ENCODE results near the gene ZDHHC16. TPM values are rescaled to one million over a fixed set of nuclear protein-coding genes. Genes with fewer than 3 reads are reported as not detected.
"Not testable (repeated sequence)": the region's sequence is repeated elsewhere in the genome, so short reads cannot be mapped to it uniquely, and the experiment has no call there.

ZDHHC16 gene
- total and polyA plus RNA-seq, 4 donors, result 18.0 to 27.2 (median 22.9) TPM

- TF ChIP-seq, protein P1, sequence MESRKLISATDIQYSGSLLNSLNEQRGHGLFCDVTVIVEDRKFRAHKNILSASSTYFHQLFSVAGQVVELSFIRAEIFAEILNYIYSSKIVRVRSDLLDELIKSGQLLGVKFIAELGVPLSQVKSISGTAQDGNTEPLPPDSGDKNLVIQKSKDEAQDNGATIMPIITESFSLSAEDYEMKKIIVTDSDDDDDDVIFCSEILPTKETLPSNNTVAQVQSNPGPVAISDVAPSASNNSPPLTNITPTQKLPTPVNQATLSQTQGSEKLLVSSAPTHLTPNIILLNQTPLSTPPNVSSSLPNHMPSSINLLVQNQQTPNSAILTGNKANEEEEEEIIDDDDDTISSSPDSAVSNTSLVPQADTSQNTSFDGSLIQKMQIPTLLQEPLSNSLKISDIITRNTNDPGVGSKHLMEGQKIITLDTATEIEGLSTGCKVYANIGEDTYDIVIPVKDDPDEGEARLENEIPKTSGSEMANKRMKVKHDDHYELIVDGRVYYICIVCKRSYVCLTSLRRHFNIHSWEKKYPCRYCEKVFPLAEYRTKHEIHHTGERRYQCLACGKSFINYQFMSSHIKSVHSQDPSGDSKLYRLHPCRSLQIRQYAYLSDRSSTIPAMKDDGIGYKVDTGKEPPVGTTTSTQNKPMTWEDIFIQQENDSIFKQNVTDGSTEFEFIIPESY (IDR thresholded peaks at IDR 0.05), result no peak
- no peak for TF ChIP-seq NR2F2 (IDR thresholded peaks at IDR 0.05)
- TF ChIP-seq, protein P2, sequence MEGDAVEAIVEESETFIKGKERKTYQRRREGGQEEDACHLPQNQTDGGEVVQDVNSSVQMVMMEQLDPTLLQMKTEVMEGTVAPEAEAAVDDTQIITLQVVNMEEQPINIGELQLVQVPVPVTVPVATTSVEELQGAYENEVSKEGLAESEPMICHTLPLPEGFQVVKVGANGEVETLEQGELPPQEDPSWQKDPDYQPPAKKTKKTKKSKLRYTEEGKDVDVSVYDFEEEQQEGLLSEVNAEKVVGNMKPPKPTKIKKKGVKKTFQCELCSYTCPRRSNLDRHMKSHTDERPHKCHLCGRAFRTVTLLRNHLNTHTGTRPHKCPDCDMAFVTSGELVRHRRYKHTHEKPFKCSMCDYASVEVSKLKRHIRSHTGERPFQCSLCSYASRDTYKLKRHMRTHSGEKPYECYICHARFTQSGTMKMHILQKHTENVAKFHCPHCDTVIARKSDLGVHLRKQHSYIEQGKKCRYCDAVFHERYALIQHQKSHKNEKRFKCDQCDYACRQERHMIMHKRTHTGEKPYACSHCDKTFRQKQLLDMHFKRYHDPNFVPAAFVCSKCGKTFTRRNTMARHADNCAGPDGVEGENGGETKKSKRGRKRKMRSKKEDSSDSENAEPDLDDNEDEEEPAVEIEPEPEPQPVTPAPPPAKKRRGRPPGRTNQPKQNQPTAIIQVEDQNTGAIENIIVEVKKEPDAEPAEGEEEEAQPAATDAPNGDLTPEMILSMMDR (IDR thresholded peaks at IDR 0.05; ENCODE audit: low read depth, low read length, missing input control), result no peak
- TF ChIP-seq GABPA (IDR thresholded peaks at IDR 0.05 in 1 of 2, conservative IDR thresholded peaks at IDR 0.05 in 1 of 2), result no peak
- no peak for TF ChIP-seq MAX (IDR thresholded peaks at IDR 0.05)
- TF ChIP-seq FOXA1 (IDR thresholded peaks at IDR 0.05), result no peak
Measured at GRCh38 chr10:97412891-97413304, 33.1 kb upstream of the ZDHHC16 start (continued).

- Histone ChIP-seq H3K27me3 (ENCODE audit: control insufficient read depth in 4 of 4, insufficient read depth in 4 of 4, low read length in 3 of 4) (no peaks in the 10 kb centered on the region), H3K9me3 (ENCODE audit: control insufficient read depth in 4 of 4, low read length in 3 of 4) (no peaks in the 10 kb centered on the region), H3K4me3 (ENCODE audit: low read depth in 1 of 3, low read length in 3 of 3) (no peak overlapping the region), H3K4me1 (ENCODE audit: control insufficient read depth in 4 of 4, insufficient read depth in 4 of 4, low read length in 3 of 4) (peaks cover 0 to 3% (median 0%) of the 10 kb centered on the region in 4 donors), H3K27ac (ENCODE audit: low read depth in 1 of 2, low read length in 2 of 2) (no peak overlapping the region), H3K36me3 (ENCODE audit: control insufficient read depth in 4 of 4, insufficient read depth in 3 of 4, low read depth in 1 of 4, low read length in 3 of 4) (no peaks in the 10 kb centered on the region), H3K9ac (ENCODE audit: low read depth in 1 of 2, low read length in 2 of 2) (no peak overlapping the region)
- TF ChIP-seq, protein P1 (IDR thresholded peaks at IDR 0.05), result no peak
- TF ChIP-seq, protein P3, sequence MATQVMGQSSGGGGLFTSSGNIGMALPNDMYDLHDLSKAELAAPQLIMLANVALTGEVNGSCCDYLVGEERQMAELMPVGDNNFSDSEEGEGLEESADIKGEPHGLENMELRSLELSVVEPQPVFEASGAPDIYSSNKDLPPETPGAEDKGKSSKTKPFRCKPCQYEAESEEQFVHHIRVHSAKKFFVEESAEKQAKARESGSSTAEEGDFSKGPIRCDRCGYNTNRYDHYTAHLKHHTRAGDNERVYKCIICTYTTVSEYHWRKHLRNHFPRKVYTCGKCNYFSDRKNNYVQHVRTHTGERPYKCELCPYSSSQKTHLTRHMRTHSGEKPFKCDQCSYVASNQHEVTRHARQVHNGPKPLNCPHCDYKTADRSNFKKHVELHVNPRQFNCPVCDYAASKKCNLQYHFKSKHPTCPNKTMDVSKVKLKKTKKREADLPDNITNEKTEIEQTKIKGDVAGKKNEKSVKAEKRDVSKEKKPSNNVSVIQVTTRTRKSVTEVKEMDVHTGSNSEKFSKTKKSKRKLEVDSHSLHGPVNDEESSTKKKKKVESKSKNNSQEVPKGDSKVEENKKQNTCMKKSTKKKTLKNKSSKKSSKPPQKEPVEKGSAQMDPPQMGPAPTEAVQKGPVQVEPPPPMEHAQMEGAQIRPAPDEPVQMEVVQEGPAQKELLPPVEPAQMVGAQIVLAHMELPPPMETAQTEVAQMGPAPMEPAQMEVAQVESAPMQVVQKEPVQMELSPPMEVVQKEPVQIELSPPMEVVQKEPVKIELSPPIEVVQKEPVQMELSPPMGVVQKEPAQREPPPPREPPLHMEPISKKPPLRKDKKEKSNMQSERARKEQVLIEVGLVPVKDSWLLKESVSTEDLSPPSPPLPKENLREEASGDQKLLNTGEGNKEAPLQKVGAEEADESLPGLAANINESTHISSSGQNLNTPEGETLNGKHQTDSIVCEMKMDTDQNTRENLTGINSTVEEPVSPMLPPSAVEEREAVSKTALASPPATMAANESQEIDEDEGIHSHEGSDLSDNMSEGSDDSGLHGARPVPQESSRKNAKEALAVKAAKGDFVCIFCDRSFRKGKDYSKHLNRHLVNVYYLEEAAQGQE (IDR thresholded peaks at IDR 0.05), result no peak
- TF ChIP-seq EGR1 (IDR thresholded peaks at IDR 0.05; ENCODE audit: low read depth in 2 of 2) (no peak), TAF1 (conservative IDR thresholded peaks at IDR 0.05) (no peak), NR2F2 (IDR thresholded peaks at IDR 0.05) (no peak), ATF3 (IDR thresholded peaks at IDR 0.05) (no peak), FOXA1 (IDR thresholded peaks at IDR 0.05) (no peak), YY1 (IDR thresholded peaks at IDR 0.05) (no peak)
- TF ChIP-seq, protein P2 (IDR thresholded peaks at IDR 0.05; ENCODE audit: low read depth, low read length, missing input control), result no peak
- 79% methylated on average over 6 of the region's 6 CpGs for WGBS
- DNase-seq (ENCODE audit: low spot score), result no peak
Measured at GRCh38 chr10:97416565-97416964, 29.4 kb upstream of the ZDHHC16 start.

DNA sequence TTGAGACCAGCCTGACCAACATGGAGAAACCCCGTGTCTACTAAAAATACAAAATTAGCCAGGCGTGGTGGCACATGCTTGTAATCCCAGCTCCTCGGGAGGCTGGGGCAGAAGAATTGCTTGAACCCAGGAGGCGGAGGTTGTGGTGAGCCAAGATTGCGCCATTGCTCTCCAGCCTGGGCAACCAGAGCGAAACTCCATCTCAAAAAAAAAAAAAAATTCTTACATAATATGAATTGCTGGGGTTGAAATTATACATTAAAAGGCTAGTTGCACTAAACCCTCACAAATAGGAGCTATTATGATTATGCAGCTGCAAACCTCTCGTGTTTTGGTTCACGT is 22.2 kb upstream of the ZDHHC16 start:
- H3K4me1 ChIP-seq (ENCODE audit: control insufficient read depth in 4 of 4, insufficient read depth in 4 of 4, low read length in 3 of 4), result peaks cover 2 to 18% (median 12%) of the 10 kb centered on the region in 4 donors
- H3K27ac ChIP-seq (ENCODE audit: low read depth in 1 of 2, low read length in 2 of 2); H3K4me3 ChIP-seq (ENCODE audit: low read depth in 1 of 3, low read length in 3 of 3); DNase-seq (ENCODE audit: low spot score); H3K9ac ChIP-seq (ENCODE audit: low read depth in 1 of 2, low read length in 2 of 2); H3K9me3 ChIP-seq (ENCODE audit: control insufficient read depth in 4 of 4, low read length in 3 of 4); H3K27me3 ChIP-seq (ENCODE audit: control insufficient read depth in 4 of 4, insufficient read depth in 4 of 4, low read length in 3 of 4); H3K36me3 ChIP-seq (ENCODE audit: control insufficient read depth in 4 of 4, insufficient read depth in 3 of 4, low read depth in 1 of 4, low read length in 3 of 4): not testable (repeated sequence)
- 85% methylated on average over 8 of the region's 8 CpGs for WGBS

Data from liver (tissue), 9 donors.